Keratinocyte (primary cell): ENCODE results near the gene FZD2. TPM values are rescaled to one million over a fixed set of nuclear protein-coding genes. Genes with fewer than 3 reads are reported as not detected.
"Not testable (repeated sequence)": the region's sequence is repeated elsewhere in the genome, so short reads cannot be mapped to it uniquely, and the experiment has no call there.

Source experiments
- DNase-seq: peaks from one replicate; pipeline ENCODE4 v3.0.0-alpha.2; 2011; ENCODE audit warnings: low read depth, missing footprints, low spot score
- FAIRE-seq: peaks from 2 replicates; lab custom pipeline; 2011; peaks lifted over from hg19 to GRCh38; lab: Jason Lieb, UNC
- H2AFZ ChIP-seq: 2 replicates; pipeline ENCODE4 v1.6.0; 2012; ENCODE audit warnings: low read length, control low read depth, inconsistent platforms; ENCODE audit not compliant: control insufficient read depth
- H3K27ac ChIP-seq: 2 replicates; pipeline ENCODE4 v1.5.1; 2011; ENCODE audit warnings: low read length; ENCODE audit not compliant: control insufficient read depth, insufficient read depth
- H3K27me3 ChIP-seq: 3 replicates; pipeline ENCODE4 v1.6.0; 2011; ENCODE audit warnings: low read length; ENCODE audit not compliant: control insufficient read depth, insufficient read depth; ENCODE audit errors: extremely low read depth
- H3K36me3 ChIP-seq, 2 experiments: 2 replicates in 1 of 2; 3 replicates in 1 of 2; pipeline ENCODE4 v1.5.1; 2011; ENCODE audit warnings: low read length in 2 of 2, mild to moderate bottlenecking in 1 of 2; ENCODE audit not compliant: control insufficient read depth in 2 of 2, insufficient read depth in 2 of 2; ENCODE audit errors: extremely low read depth in 1 of 2
- H3K4me1 ChIP-seq: 3 replicates; pipeline ENCODE4 v1.5.1; 2011; ENCODE audit warnings: low read length; ENCODE audit not compliant: control insufficient read depth, insufficient read depth; ENCODE audit errors: extremely low read depth
- H3K4me2 ChIP-seq: 3 replicates; pipeline ENCODE4 v1.6.0; 2011; ENCODE audit warnings: low read depth, low read length; ENCODE audit not compliant: control insufficient read depth, insufficient read depth; ENCODE audit errors: extremely low read depth
- H3K4me3 ChIP-seq, 3 experiments: fragments of 200-600 bp in 1 of 3; sonication (generic) in 1 of 3; 2 replicates in 2 of 3; 3 replicates in 1 of 3; pipeline ENCODE4 v1.5.1; 2011 to 2016; ENCODE audit warnings: low read length in 3 of 3, mild to moderate bottlenecking in 3 of 3, control low read depth in 2 of 3, inconsistent platforms in 1 of 3, low read depth in 1 of 3, mixed read lengths in 1 of 3, mixed run types in 1 of 3, moderate library complexity in 1 of 3; ENCODE audit not compliant: control insufficient read depth in 2 of 3, insufficient read depth in 2 of 3; ENCODE audit errors: extremely low read depth in 1 of 3
- H3K79me2 ChIP-seq: 2 replicates; pipeline ENCODE4 v1.6.0; 2012; ENCODE audit warnings: low read length; ENCODE audit not compliant: control insufficient read depth, insufficient read depth
- H3K9ac ChIP-seq: 3 replicates; pipeline ENCODE4 v1.6.0; 2011; ENCODE audit warnings: low read length; ENCODE audit not compliant: control insufficient read depth, insufficient read depth; ENCODE audit errors: extremely low read depth
- H3K9me1 ChIP-seq: 3 replicates; pipeline ENCODE4 v1.6.0; 2011; ENCODE audit warnings: low read length; ENCODE audit not compliant: control insufficient read depth, insufficient read depth; ENCODE audit errors: extremely low read depth
- H3K9me3 ChIP-seq: 2 replicates; pipeline ENCODE4 v1.5.1; 2012; ENCODE audit warnings: low read depth, low read length; ENCODE audit not compliant: control insufficient read depth
- H4K20me1 ChIP-seq: 3 replicates; pipeline ENCODE4 v1.6.0; 2011; ENCODE audit warnings: low read length; ENCODE audit not compliant: control insufficient read depth, insufficient read depth; ENCODE audit errors: extremely low read depth
- CTCF ChIP-seq, 3 experiments: IDR thresholded peaks in 1 of 3; conservative IDR thresholded peaks in 1 of 3; optimal IDR thresholded peaks in 1 of 3; 2 replicates in 2 of 3; 3 replicates in 1 of 3; pipeline versions ENCODE3 to v1.5.1; 2011; ENCODE audit warnings: low read length in 3 of 3, mild to moderate bottlenecking in 3 of 3, moderate library complexity in 2 of 3, control low read depth in 1 of 3, inconsistent platforms in 1 of 3; ENCODE audit not compliant: insufficient read depth in 2 of 3; ENCODE audit errors: extremely low read depth in 1 of 3
- EZH2 ChIP-seq: IDR thresholded peaks from one replicate; pipeline ENCODE4 v1.6.1; 2012; ENCODE audit warnings: inconsistent platforms, mild to moderate bottlenecking, low read length, moderate library complexity
- dilution Hi-C: fragments of 300-500 bp; cut with MboI; formaldehyde crosslinking; loops from one replicate; pipeline ENCODE4 v1.7.0; 2020; ENCODE audit warnings: low sequenced_read_pairs; ENCODE audit not compliant: extremely low pct_ligation_motif_present
- polyA plus RNA-seq, 5 experiments: library from polyadenylated mRNA; depleted of rRNA in 3 of 5; stranded (reverse) in 3 of 5; stranded (forward) in 1 of 5; unstranded in 1 of 5; fragments of >200 nt; gene quantifications; 1 replicate in 1 of 5; 2 replicates in 3 of 5; 3 replicates in 1 of 5; pipeline versions ENCODE4 v1.2.1 to v1.2.3, GENCODE V29; 2011 to 2012; ENCODE audit warnings: missing spikeins in 2 of 5, low read depth in 1 of 5, low replicate concordance in 1 of 5

Gene FZD2
- polyA plus RNA-seq, 1 donor (not counting 4 experiments of a cell fraction or from before 2014, with no cell fraction given), result 2.6 TPM

GRCh38 chr17:44568311-44568944, 11.1 kb downstream of the FZD2 start:
- H3K79me2 ChIP-seq, H3K9me1 ChIP-seq, H3K4me1 ChIP-seq, H4K20me1 ChIP-seq, FAIRE-seq, H3K27me3 ChIP-seq, H3K27ac ChIP-seq, H3K4me2 ChIP-seq, H3K9me3 ChIP-seq, H3K36me3 ChIP-seq, H3K4me3 ChIP-seq, H3K9ac ChIP-seq, H2AFZ ChIP-seq, DNase-seq, dilution Hi-C loops: not testable (repeated sequence)

- Histone ChIP-seq H3K4me3 (no peak overlapping the region), H3K9ac (no peak overlapping the region), H3K36me3 (no peaks in the 10 kb centered on the region), H3K27ac (no peak overlapping the region), H3K9me3 (peaks cover 3% of the 10 kb centered on the region), H3K9me1 (no peaks in the 10 kb centered on the region), H3K27me3 (no peaks in the 10 kb centered on the region), H2AFZ (no peak overlapping the region), H3K4me1 (no peaks in the 10 kb centered on the region), H3K79me2 (no peaks in the 10 kb centered on the region), H4K20me1 (no peaks in the 10 kb centered on the region), H3K4me2 (no peak overlapping the region)
- dilution Hi-C loops, result no loop called here
- no peak for TF ChIP-seq EZH2
- TF ChIP-seq CTCF (optimal IDR thresholded peaks at IDR 0.05 in 1 of 3, IDR thresholded peaks at IDR 0.05 in 1 of 3, conservative IDR thresholded peaks at IDR 0.05 in 1 of 3; ENCODE audit: extremely low read depth in 1 of 3, insufficient read depth in 2 of 3, low read length in 3 of 3), result no peak
- DNase-seq (no peak), FAIRE-seq (no peak)
Measured at GRCh38 chr17:44568945-44569858, 11.9 kb downstream of the FZD2 start.
